ENCODE data around the gene PLA2G4D. TPM values are rescaled to one million over a fixed set of nuclear protein-coding genes. Genes with fewer than 3 reads are reported as not detected.

Gene PLA2G4D
- total and polyA plus RNA-seq, 2 donors (not counting 1 experiment from before 2014, with no cell fraction given), result not detected

GRCh38 chr15:42136513-42136912 lies 42.2 kb upstream of the PLA2G4D start:
- Histone ChIP-seq H4K20me1 (ENCODE audit: control insufficient read depth, extremely low read depth, insufficient read depth, low read length) (no peaks in the 10 kb centered on the region), H3K27me3 (ENCODE audit: control insufficient read depth, insufficient read depth, low read length) (peaks cover 21% of the 10 kb centered on the region), H3K4me1 (ENCODE audit: control insufficient read depth, extremely low read depth, insufficient read depth, low read length) (no peaks in the 10 kb centered on the region), H3K9me3 (ENCODE audit: control insufficient read depth, insufficient read depth, low read depth, low read length) (no peaks in the 10 kb centered on the region), H3K36me3 (ENCODE audit: control insufficient read depth, insufficient read depth, low read length) (no peaks in the 10 kb centered on the region), H2AFZ (ENCODE audit: low read length) (no peak overlapping the region), H3K79me2 (ENCODE audit: control insufficient read depth, insufficient read depth, low read length) (no peaks in the 10 kb centered on the region), H3K27ac (ENCODE audit: insufficient read depth, low read length) (no peak overlapping the region), H3K4me2 (ENCODE audit: extremely low read depth, insufficient read depth, low read length) (no peak overlapping the region), H3K4me3 (replicated peaks in 1 of 4; ENCODE audit: control extremely low read depth in 1 of 4, insufficient read depth in 1 of 4, low read depth in 3 of 4, low read length in 4 of 4) (no peak overlapping the region), H3K9ac (ENCODE audit: insufficient read depth, low read length) (no peak overlapping the region)
- DNase-seq (ENCODE audit: low read depth in 2 of 2), result no peak
- TF ChIP-seq CTCF (conservative IDR thresholded peaks at IDR 0.05 in 1 of 2, IDR thresholded peaks at IDR 0.05 in 1 of 2; ENCODE audit: low read depth in 1 of 2, low read length in 2 of 2), result no peak

GRCh38 chr15:42135351-42135750 lies 41.0 kb upstream of the PLA2G4D start:
- TF ChIP-seq EZH2 (IDR thresholded peaks at IDR 0.05; ENCODE audit: low read length, missing control alignments) (no peak), CTCF (conservative IDR thresholded peaks at IDR 0.05 in 1 of 2, IDR thresholded peaks at IDR 0.05 in 1 of 2; ENCODE audit: low read depth in 1 of 2, low read length in 2 of 2) (no peak)
- Histone ChIP-seq H3K36me3 (ENCODE audit: control insufficient read depth, insufficient read depth, low read length) (no peaks in the 10 kb centered on the region), H4K20me1 (ENCODE audit: control insufficient read depth, extremely low read depth, insufficient read depth, low read length) (no peaks in the 10 kb centered on the region), H3K27me3 (ENCODE audit: control insufficient read depth, insufficient read depth, low read length) (peaks cover 19% of the 10 kb centered on the region), H3K79me2 (ENCODE audit: control insufficient read depth, insufficient read depth, low read length) (no peaks in the 10 kb centered on the region), H3K9me3 (ENCODE audit: control insufficient read depth, insufficient read depth, low read depth, low read length) (no peaks in the 10 kb centered on the region), H3K27ac (ENCODE audit: insufficient read depth, low read length) (no peak overlapping the region), H3K4me2 (ENCODE audit: extremely low read depth, insufficient read depth, low read length) (no peak overlapping the region), H2AFZ (ENCODE audit: low read length) (no peak overlapping the region), H3K9ac (ENCODE audit: insufficient read depth, low read length) (no peak overlapping the region), H3K4me3 (replicated peaks in 1 of 4; ENCODE audit: control extremely low read depth in 1 of 4, insufficient read depth in 1 of 4, low read depth in 3 of 4, low read length in 4 of 4) (no peak overlapping the region), H3K4me1 (ENCODE audit: control insufficient read depth, extremely low read depth, insufficient read depth, low read length) (no peaks in the 10 kb centered on the region)
- no peak for DNase-seq (ENCODE audit: low read depth in 2 of 2)

GRCh38 chr15:42134617-42135245 lies 40.4 kb upstream of the PLA2G4D start:
- no peak for TF ChIP-seq EZH2 (IDR thresholded peaks at IDR 0.05; ENCODE audit: low read length, missing control alignments)
- no peak for TF ChIP-seq CTCF (conservative IDR thresholded peaks at IDR 0.05 in 1 of 2, IDR thresholded peaks at IDR 0.05 in 1 of 2; ENCODE audit: low read depth in 1 of 2, low read length in 2 of 2)
- DNase-seq (ENCODE audit: low read depth in 2 of 2), result no peak
- Histone ChIP-seq H3K4me2 (ENCODE audit: extremely low read depth, insufficient read depth, low read length) (no peak overlapping the region), H3K27me3 (ENCODE audit: control insufficient read depth, insufficient read depth, low read length) (peaks cover 21% of the 10 kb centered on the region), H2AFZ (ENCODE audit: low read length) (no peak overlapping the region), H3K4me1 (ENCODE audit: control insufficient read depth, extremely low read depth, insufficient read depth, low read length) (no peaks in the 10 kb centered on the region), H3K4me3 (replicated peaks in 1 of 4; ENCODE audit: control extremely low read depth in 1 of 4, insufficient read depth in 1 of 4, low read depth in 3 of 4, low read length in 4 of 4) (no peak overlapping the region), H3K9ac (ENCODE audit: insufficient read depth, low read length) (no peak overlapping the region), H3K36me3 (ENCODE audit: control insufficient read depth, insufficient read depth, low read length) (no peaks in the 10 kb centered on the region), H3K79me2 (ENCODE audit: control insufficient read depth, insufficient read depth, low read length) (no peaks in the 10 kb centered on the region), H3K9me3 (ENCODE audit: control insufficient read depth, insufficient read depth, low read depth, low read length) (no peaks in the 10 kb centered on the region), H3K27ac (ENCODE audit: insufficient read depth, low read length) (no peak overlapping the region), H4K20me1 (ENCODE audit: control insufficient read depth, extremely low read depth, insufficient read depth, low read length) (no peaks in the 10 kb centered on the region)
